Ovary (tissue), 9 donors: ENCODE measurements around the gene PPHLN1. TPM values are rescaled to one million over a fixed set of nuclear protein-coding genes. Genes with fewer than 3 reads are reported as not detected.

Experiments
- DNase-seq, 5 donors: peaks; one replicate each; pipeline ENCODE4 v3.0.0-alpha.2; 2019 to 2020
- H3K27ac ChIP-seq, 2 donors: fragments of 200-600 bp; one replicate each; pipeline versions ENCODE4 v1.5.1 to v1.8.0; 2019 to 2022
- H3K27me3 ChIP-seq: fragments of 200-600 bp; one replicate; pipeline ENCODE4 v1.8.0; 2022
- H3K36me3 ChIP-seq: fragments of 200-600 bp; sonication (generic); one replicate; pipeline ENCODE4 v1.5.1; 2019
- H3K4me1 ChIP-seq: one replicate; pipeline ENCODE4 v1.8.1; 2013; ENCODE audit warnings: mild to moderate bottlenecking, moderate library complexity; ENCODE audit not compliant: insufficient read depth
- H3K4me3 ChIP-seq: fragments of 200-600 bp; sonication (generic); one replicate; pipeline ENCODE4 v1.5.1; 2017
- H3K9me3 ChIP-seq, 2 donors: fragments of 200-600 bp in 1 of 2; sonication (generic) in 1 of 2; one replicate each; pipeline versions ENCODE4 v1.5.1 to v1.8.1; 2013 to 2019; ENCODE audit warnings: mild to moderate bottlenecking in 1 of 2, moderate library complexity in 1 of 2
- CTCF ChIP-seq, 3 donors: fragments of 450-650 bp in 2 of 3; fragments of 200-600 bp in 1 of 3; IDR thresholded peaks; one replicate each; pipeline versions ENCODE4 v1.5.1 to v1.8.0; 2016 to 2022; ENCODE audit warnings: antibody characterized with exemption in 3 of 3, mild to moderate bottlenecking in 1 of 3
- EP300 ChIP-seq: sonication (generic); formaldehyde crosslinking; IDR thresholded peaks from one replicate; pipeline ENCODE4 v1.6.1; 2017; ENCODE audit warnings: antibody characterized with exemption
- POLR2A ChIP-seq: fragments of 450-650 bp; IDR thresholded peaks from one replicate; pipeline ENCODE4 v1.6.1; 2017; ENCODE audit warnings: antibody characterized with exemption, mild to moderate bottlenecking, moderate library complexity
- WGBS, 3 donors: extraction: QIAGEN DNeasy Blood & Tissue Kit in 1 of 3; methylation state at CpG; one replicate each; pipeline versions ENCODE4 v1.1.5 to v1.1.7; 2013 to 2017; 5-methylcytosine and 5-hydroxymethylcytosine counted together
- intact Hi-C, 4 donors: fragments of 100-400 bp; cut with DNase I; formaldehyde crosslinking; loops; one replicate each; pipeline versions ENCODE4 v1.11.0 to v1.15.1; 2022 to 2023
- polyA plus RNA-seq, 2 donors: library from polyadenylated mRNA; stranded (reverse); fragments of 200-250 nt in 1 of 2; fragments of 350-450 nt in 1 of 2; fragmentation: Illumina TruSeq in 1 of 2; extraction: RNeasy Lipid Tissue Mini Kit (QIAGEN cat#74804) in 1 of 2; gene quantifications; one replicate each; pipeline ENCODE4 v1.2.3, GENCODE V29; 2013 to 2014
- total RNA-seq, 7 donors: library from RNA; depleted of rRNA in 2 of 7; stranded (reverse); fragments of >200 nt in 2 of 7; fragmentation: NEBNext Ultra II Directional in 3 of 7; extraction: Animal tissue kit (Norgen Biotek cat#: 25700) in 3 of 7; gene quantifications; one replicate each; pipeline versions ENCODE4 v1.1.0 to v1.2.4, GENCODE V29; 2016 to 2023
- donor health status: DM: no; HTN: no; CAD: no; lungs with moderate emphysema.
- donor health status: DM: no; HTN: no; CAD: no.
- donor health status: Bipolar disorder and iron deficiency.
- donor health status: DM: yes; HTN: yes; CAD: no.
- donor health status: DM: no; HTN: no; CAD: no.
- donor health status: DM: yes; HTN: yes; CAD: no.

Gene PPHLN1
- total and polyA plus RNA-seq, 9 donors, result 35.6 to 68.9 (median 53.8) TPM

DNA sequence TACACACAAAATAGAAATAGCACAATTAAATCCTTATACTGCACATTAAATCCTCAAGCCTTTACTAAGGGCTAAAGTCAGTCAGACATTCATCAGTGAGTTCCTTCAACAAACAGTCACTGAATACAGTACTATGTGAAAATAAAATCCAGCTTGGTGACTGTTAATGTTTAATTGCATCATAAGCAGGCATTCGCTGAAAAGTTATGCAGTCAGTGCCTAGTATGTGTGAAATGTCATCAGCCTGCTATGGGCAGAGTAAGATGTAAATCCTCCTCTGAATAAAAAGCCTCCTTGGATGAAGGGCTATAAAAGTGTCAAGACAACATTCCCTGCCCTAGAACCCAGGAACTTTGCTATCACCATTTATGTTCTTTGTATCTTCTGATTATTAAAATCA is 147.2 kb downstream of the PPHLN1 start:
- no peak overlapping the region for H3K27ac ChIP-seq
- 43 to 89% (median 60%) methylated on average over 1 of the region's 1 CpG for WGBS, 3 donors
- H3K4me3 ChIP-seq, result no peak overlapping the region
- peaks cover 3% of the 10 kb centered on the region for H3K4me1 ChIP-seq
- DNase-seq, result no peak
- no peaks in the 10 kb centered on the region for H3K36me3 ChIP-seq
- intact Hi-C loops, result no loop called here
- no peaks in the 10 kb centered on the region for H3K27me3 ChIP-seq
- H3K9me3 ChIP-seq, result no peaks in the 10 kb centered on the region
- no peak for TF ChIP-seq POLR2A
- no peak for TF ChIP-seq EP300
- TF ChIP-seq CTCF (IDR thresholded peaks at IDR 0.05), result no peak

DNA sequence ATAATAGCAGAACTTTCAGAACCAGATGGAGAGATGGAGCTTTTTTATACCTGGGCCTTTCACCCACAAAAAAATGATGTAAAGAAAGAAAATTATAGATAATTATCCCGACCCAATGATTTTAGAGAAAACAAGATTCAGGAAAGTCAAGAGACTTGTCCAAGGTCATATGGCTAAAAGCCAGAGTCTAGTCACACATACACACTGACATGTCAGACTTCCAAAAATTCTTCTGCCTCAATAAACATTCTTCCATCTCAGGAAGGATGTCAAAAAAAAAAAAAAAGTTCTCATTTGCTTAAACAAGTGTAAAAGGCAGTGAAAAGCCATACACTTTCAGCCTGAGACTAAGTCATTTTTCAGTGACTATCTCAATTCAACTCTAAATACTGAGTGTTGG is 147.6 kb downstream of the PPHLN1 start:
- Histone ChIP-seq H3K27me3 (no peaks in the 10 kb centered on the region), H3K4me1 (peaks cover 3% of the 10 kb centered on the region), H3K36me3 (no peaks in the 10 kb centered on the region), H3K9me3 (no peaks in the 10 kb centered on the region), H3K4me3 (no peak overlapping the region), H3K27ac (no peak overlapping the region)
- intact Hi-C loops, result no loop called here
- WGBS, 3 donors, result 24 to 33% (median 25%) methylated on average over 1 of the region's 1 CpG
- no peak for DNase-seq
- TF ChIP-seq CTCF (IDR thresholded peaks at IDR 0.05) (no peak), EP300 (no peak), POLR2A (no peak)

DNA sequence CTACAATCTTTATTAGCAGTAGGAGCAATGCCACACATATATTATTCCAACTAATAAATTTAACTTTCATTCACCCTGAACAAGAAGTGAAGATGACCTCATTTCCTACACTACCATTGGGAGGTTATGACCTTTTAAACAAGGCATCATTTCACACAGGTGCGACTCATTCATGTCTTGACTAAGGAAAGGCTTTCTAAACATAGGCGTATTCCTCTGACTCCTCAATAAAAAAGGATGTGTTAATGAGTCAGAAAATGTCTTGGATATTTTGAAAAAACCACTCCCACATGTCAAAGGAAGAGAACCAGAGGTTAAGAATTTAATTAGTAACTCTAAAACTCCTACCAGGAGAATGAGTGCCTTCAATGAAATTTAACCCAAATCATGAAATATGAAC is 148.4 kb downstream of the PPHLN1 start:
- TF ChIP-seq CTCF (IDR thresholded peaks at IDR 0.05) (no peak), POLR2A (no peak), EP300 (no peak)
- intact Hi-C loops, result no loop called here
- H3K9me3 ChIP-seq, result no peaks in the 10 kb centered on the region
- H3K36me3 ChIP-seq, result no peaks in the 10 kb centered on the region
- DNase-seq, result no peak
- H3K27ac ChIP-seq, result no peak overlapping the region
- no peaks in the 10 kb centered on the region for H3K27me3 ChIP-seq
- H3K4me1 ChIP-seq, result peaks cover 2% of the 10 kb centered on the region
- H3K4me3 ChIP-seq, result no peak overlapping the region
- 37 to 77% (median 60%) methylated on average over 2 of the region's 2 CpGs for WGBS, 3 donors

DNA sequence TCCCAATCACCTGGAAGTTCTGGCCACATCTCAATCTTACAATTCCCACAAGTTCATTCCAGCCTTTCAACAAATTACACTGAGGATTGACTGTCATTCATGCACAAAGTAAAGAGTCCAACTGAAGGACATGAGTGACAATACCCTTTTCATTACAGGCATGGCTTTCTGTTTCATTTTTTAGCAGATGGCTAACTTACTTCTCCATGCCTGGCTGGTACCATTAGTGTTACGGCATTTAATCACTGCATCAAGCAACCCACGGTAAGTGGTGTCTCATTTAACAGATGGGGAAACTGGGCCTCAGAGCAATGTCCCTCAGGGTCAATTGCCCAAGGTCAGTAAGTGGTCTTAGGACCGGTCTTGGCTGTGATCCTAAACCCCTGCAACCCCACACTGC is 149.1 kb downstream of the PPHLN1 start:
- Histone ChIP-seq H3K4me3 (no peak overlapping the region), H3K27me3 (no peaks in the 10 kb centered on the region), H3K4me1 (peaks cover 2% of the 10 kb centered on the region), H3K36me3 (no peaks in the 10 kb centered on the region), H3K27ac (no peak overlapping the region), H3K9me3 (no peaks in the 10 kb centered on the region)
- no peak for TF ChIP-seq POLR2A
- no peak for TF ChIP-seq CTCF (IDR thresholded peaks at IDR 0.05)
- TF ChIP-seq EP300, result no peak
- intact Hi-C loops, result no loop called here
- DNase-seq, result no peak
- 48 to 70% (median 59%) methylated on average over 3 of the region's 3 CpGs for WGBS, 3 donors

- Histone ChIP-seq H3K27ac (no peak overlapping the region), H3K9me3 (no peaks in the 10 kb centered on the region), H3K36me3 (no peaks in the 10 kb centered on the region), H3K4me3 (no peak overlapping the region), H3K27me3 (no peaks in the 10 kb centered on the region), H3K4me1 (peaks cover 9% of the 10 kb centered on the region)
- WGBS, 3 donors, result 29 to 30% (median 29%) methylated on average over 1 of the region's 1 CpG
- no peak for TF ChIP-seq CTCF (IDR thresholded peaks at IDR 0.05)
- TF ChIP-seq POLR2A, result no peak
- no peak for DNase-seq
- intact Hi-C loops, result no loop called here
These were observed 152.0 kb downstream of the PPHLN1 start for GRCh38 chr12:42477941-42478340.
